ENCODE results near the gene NEU1. TPM values are rescaled to one million over a fixed set of nuclear protein-coding genes. Genes with fewer than 3 reads are reported as not detected.
A peak's percentile ranks its signal among the peaks of the same experiment; 100 is the strongest.

NEU1 gene
- total and polyA plus RNA-seq, 4 donors = 27.6 to 42.4 (median 34.8) TPM

- no peak for TF ChIP-seq ZBTB33 (IDR thresholded peaks at IDR 0.05)
These were observed 41.3 kb upstream of the NEU1 start (continued) for GRCh38 chr6:31903957-31904356.

GRCh38 chr6:31901953-31902643 is 39.5 kb upstream of the NEU1 start, which contains the start of gene ZBTB12:
Gene ZBTB12, minus strand, starts transcription at chr6:31902086. Its CDS starts 781 bp downstream, at chr6:31901305.
- peak; percentile 78 for DNase-seq (ENCODE audit: low spot score)
- Histone ChIP-seq H3K27ac (ENCODE audit: low read depth in 1 of 2, low read length in 2 of 2) (peak within 1 kb of the TSS; percentile 81 to 90), H3K9ac (ENCODE audit: low read depth in 1 of 2, low read length in 2 of 2) (peak within 1 kb of the TSS; percentile 43 to 92), H3K4me1 (ENCODE audit: control insufficient read depth in 4 of 4, insufficient read depth in 4 of 4, low read length in 3 of 4) (peaks cover 7 to 38% (median 28%) of the 10 kb centered on the region in 4 donors), H3K27me3 (ENCODE audit: control insufficient read depth in 4 of 4, insufficient read depth in 4 of 4, low read length in 3 of 4) (no peaks in the 10 kb centered on the region), H3K36me3 (ENCODE audit: control insufficient read depth in 4 of 4, insufficient read depth in 3 of 4, low read depth in 1 of 4, low read length in 3 of 4) (no peaks in the 10 kb centered on the region), H3K9me3 (ENCODE audit: control insufficient read depth in 4 of 4, low read length in 3 of 4) (no peaks in the 10 kb centered on the region), H3K4me3 (ENCODE audit: low read depth in 1 of 3, low read length in 3 of 3) (peak within 1 kb of the TSS; percentile 61 to 77 (median 63))
- TF ChIP-seq FOXA1 (IDR thresholded peaks at IDR 0.05) = no peak
- no peak for TF ChIP-seq TAF1 (conservative IDR thresholded peaks at IDR 0.05)
- no peak for TF ChIP-seq SP1 (IDR thresholded peaks at IDR 0.05)
- TF ChIP-seq RXRA (IDR thresholded peaks at IDR 0.05) = no peak
- TF ChIP-seq REST (IDR thresholded peaks at IDR 0.05) = no peak
- TF ChIP-seq EGR1 (IDR thresholded peaks at IDR 0.05; ENCODE audit: low read depth in 2 of 2) = peak in 1 of 2 donors; percentile 23
- TF ChIP-seq GABPA (IDR thresholded peaks at IDR 0.05 in 1 of 2, conservative IDR thresholded peaks at IDR 0.05 in 1 of 2) = no peak
- TF ChIP-seq RAD21 (IDR thresholded peaks at IDR 0.05) = peak; percentile 23 to 39
- TF ChIP-seq HNF4A (conservative IDR thresholded peaks at IDR 0.05) = no peak
- no peak for TF ChIP-seq YY1 (IDR thresholded peaks at IDR 0.05)
- TF ChIP-seq MAX (IDR thresholded peaks at IDR 0.05) = no peak
- WGBS = under 1% methylated on average over 77 of the region's 77 CpGs

GRCh38 chr6:31901415-31901952 is 38.9 kb upstream of the NEU1 start:
- H3K4me3 ChIP-seq (ENCODE audit: low read depth in 1 of 3, low read length in 3 of 3) = peak overlapping the region in 1 of 3 donors; percentile 77
- H3K27ac ChIP-seq (ENCODE audit: low read depth in 1 of 2, low read length in 2 of 2) = peak overlapping the region; percentile 81 to 90
- no peak overlapping the region for H3K9ac ChIP-seq (ENCODE audit: low read depth in 1 of 2, low read length in 2 of 2)
- WGBS = 2% methylated on average over 45 of the region's 45 CpGs
- H3K4me1 ChIP-seq (ENCODE audit: control insufficient read depth in 4 of 4, insufficient read depth in 4 of 4, low read length in 3 of 4) = peaks cover 10 to 42% (median 29%) of the 10 kb centered on the region in 4 donors
- DNase-seq (ENCODE audit: low spot score) = peak; percentile 56
- H3K9me3 ChIP-seq (ENCODE audit: control insufficient read depth in 4 of 4, low read length in 3 of 4) = no peaks in the 10 kb centered on the region
- no peaks in the 10 kb centered on the region for H3K27me3 ChIP-seq (ENCODE audit: control insufficient read depth in 4 of 4, insufficient read depth in 4 of 4, low read length in 3 of 4)
- H3K36me3 ChIP-seq (ENCODE audit: control insufficient read depth in 4 of 4, insufficient read depth in 3 of 4, low read depth in 1 of 4, low read length in 3 of 4) = no peaks in the 10 kb centered on the region
- TF ChIP-seq RXRA (IDR thresholded peaks at IDR 0.05) = no peak
- peak in 1 of 2 donors; percentile 35 for TF ChIP-seq EGR1 (IDR thresholded peaks at IDR 0.05; ENCODE audit: low read depth in 2 of 2)
